Calu3 (cell line): ENCODE results near the gene GNG12. TPM values are rescaled to one million over a fixed set of nuclear protein-coding genes. Genes with fewer than 3 reads are reported as not detected.

Source experiments
- BruUV-seq: library from RNA; stranded (reverse); fragments of 400-500 nt; replicated peaks from 2 replicates; lab custom pipeline; 2021; lab: Mats Ljungman, UMichigan
- CTCF ChIA-PET: fragments of 300-600 bp; sonication (Branson Sonifier 250); formaldehyde crosslinking; loops from one replicate; lab custom pipeline; 2022; ENCODE audit warnings: antibody characterized with exemption; lab: Charles Lee
- DNase-seq: peaks from one replicate; pipeline ENCODE4 v3.0.0; 2022
- H3K27ac Mint-ChIP-seq: one replicate; pipeline ENCODE4 v1.8.0; 2022; ENCODE audit warnings: mixed read lengths; ENCODE audit not compliant: unreplicated experiment
- H3K27me3 Mint-ChIP-seq: one replicate; pipeline ENCODE4 v1.8.0; 2022; ENCODE audit warnings: mixed read lengths; ENCODE audit not compliant: unreplicated experiment
- H3K36me3 Mint-ChIP-seq: one replicate; pipeline ENCODE4 v1.8.0; 2022; ENCODE audit warnings: mild to moderate bottlenecking, moderate library complexity, mixed read lengths; ENCODE audit not compliant: insufficient read depth, unreplicated experiment
- H3K4me1 Mint-ChIP-seq: one replicate; pipeline ENCODE4 v1.8.0; 2022; ENCODE audit warnings: mild to moderate bottlenecking, low read depth, mixed read lengths; ENCODE audit not compliant: unreplicated experiment
- H3K4me3 Mint-ChIP-seq: one replicate; pipeline ENCODE4 v1.8.0; 2022; ENCODE audit warnings: mild to moderate bottlenecking, low read depth, moderate library complexity, mixed read lengths; ENCODE audit not compliant: unreplicated experiment
- H3K9me3 Mint-ChIP-seq: one replicate; pipeline ENCODE4 v1.8.0; 2022; ENCODE audit warnings: low read depth, mixed read lengths; ENCODE audit not compliant: unreplicated experiment
- CTCF ChIP-seq: fragments of 200-600 bp; IDR thresholded peaks from one replicate; pipeline ENCODE4 v1.8.0; 2022; ENCODE audit warnings: antibody characterized with exemption; ENCODE audit not compliant: unreplicated experiment
- intact Hi-C: fragments of 100-400 bp; cut with micrococcal nuclease; formaldehyde crosslinking; loops from one replicate; pipeline ENCODE4 v1.10.0; 2022; ENCODE audit not compliant: unreplicated experiment
- total RNA-seq: library from RNA; stranded (reverse); gene quantifications from 2 replicates; pipeline ENCODE4 v1.2.3, GENCODE V29; 2022

Gene GNG12
- total RNA-seq, 1 experiment from 2014 or later = 85.6 TPM

- H3K4me3 Mint-ChIP-seq = peak overlapping the region; percentile 6
- CTCF ChIA-PET = no interaction called here
- H3K27ac Mint-ChIP-seq = peak overlapping the region; percentile 19
- H3K4me1 Mint-ChIP-seq = peaks cover 43% of the 10 kb centered on the region
- no peaks in the 10 kb centered on the region for H3K27me3 Mint-ChIP-seq
- no peak for DNase-seq
- TF ChIP-seq CTCF = no peak
- BruUV-seq = no TSS peak
- H3K9me3 Mint-ChIP-seq = no peaks in the 10 kb centered on the region
- intact Hi-C loops = loop anchor here (1.0 kb wide), 1 partner anchor 561 kb away; no protein-coding TSS in a partner anchor
- H3K36me3 Mint-ChIP-seq = no peaks in the 10 kb centered on the region
Observed at GRCh38 chr1:67791686-67792085, 41.6 kb downstream of the GNG12 start.

- no peak for DNase-seq
- CTCF ChIA-PET = no interaction called here
- BruUV-seq = no TSS peak
- Mint-ChIP-seq H3K9me3 (no peaks in the 10 kb centered on the region), H3K27me3 (no peaks in the 10 kb centered on the region), H3K4me3 (no peak overlapping the region), H3K36me3 (no peaks in the 10 kb centered on the region), H3K4me1 (peaks cover 43% of the 10 kb centered on the region), H3K27ac (peak overlapping the region; percentile 19)
- intact Hi-C loops = no loop called here
- no peak for TF ChIP-seq CTCF
Observed at GRCh38 chr1:67791261-67791660, 42.0 kb downstream of the GNG12 start.

- Mint-ChIP-seq H3K4me1 (peaks cover 43% of the 10 kb centered on the region), H3K27me3 (no peaks in the 10 kb centered on the region), H3K36me3 (no peaks in the 10 kb centered on the region), H3K27ac (no peak overlapping the region), H3K9me3 (no peaks in the 10 kb centered on the region), H3K4me3 (no peak overlapping the region)
- no peak for TF ChIP-seq CTCF
- CTCF ChIA-PET = no interaction called here
- intact Hi-C loops = no loop called here
- BruUV-seq = no TSS peak
- no peak for DNase-seq
Observed at GRCh38 chr1:67790201-67790692, 43.0 kb downstream of the GNG12 start.

- BruUV-seq = no TSS peak
- intact Hi-C loops = no loop called here
- Mint-ChIP-seq H3K27me3 (no peaks in the 10 kb centered on the region), H3K9me3 (no peaks in the 10 kb centered on the region), H3K4me3 (no peak overlapping the region), H3K36me3 (no peaks in the 10 kb centered on the region), H3K4me1 (peaks cover 36% of the 10 kb centered on the region), H3K27ac (no peak overlapping the region)
- TF ChIP-seq CTCF = no peak
- no peak for DNase-seq
- CTCF ChIA-PET = no interaction called here
Observed at GRCh38 chr1:67789551-67789950, 43.7 kb downstream of the GNG12 start.
